Panc1 (cell line): Measurements from ENCODE around the gene RAP1GAP2. TPM values are rescaled to one million over a fixed set of nuclear protein-coding genes. Genes with fewer than 3 reads are reported as not detected.

Source experiments
- ATAC-seq: fragments of 200-7000 bp; cut with Tn5 transposase; 2 replicates; pipeline ENCODE4 v1.9.1; 2020; ENCODE audit warnings: mild to moderate bottlenecking, moderate library complexity
- BruUV-seq: library from RNA; stranded (reverse); fragments of 400-500 nt; replicated peaks from 2 replicates; lab custom pipeline; 2021; lab: Mats Ljungman, UMichigan
- CTCF ChIA-PET: fragments of 300-600 bp; sonication (Branson Sonifier 250); formaldehyde crosslinking; loops from one replicate; lab custom pipeline; 2022; ENCODE audit warnings: antibody characterized with exemption; lab: Charles Lee
- POLR2A ChIA-PET: fragments of 300-600 bp; sonication (Branson Sonifier 250); formaldehyde crosslinking; loops from one replicate; lab custom pipeline; 2022; ENCODE audit warnings: antibody characterized with exemption; lab: Charles Lee
- DNase-seq: peaks from one replicate; pipeline ENCODE4 v3.0.0-alpha.2; 2010; ENCODE audit warnings: low read depth, low spot score
- H3K27ac ChIP-seq: 2 replicates; pipeline ENCODE4 v1.5.1; 2011; ENCODE audit warnings: mild to moderate bottlenecking, low read length, inconsistent platforms
- H3K27me3 ChIP-seq: fragments of 200-500 bp; sonication (Bioruptor generic); 2 replicates; pipeline ENCODE4 v1.6.0; 2014; ENCODE audit warnings: low read length, inconsistent platforms; ENCODE audit not compliant: control insufficient read depth, insufficient read depth
- H3K36me3 ChIP-seq: fragments of 200-500 bp; sonication (Bioruptor generic); 2 replicates; pipeline ENCODE4 v1.5.1; 2014; ENCODE audit warnings: inconsistent platforms, mild to moderate bottlenecking, low read length, moderate library complexity; ENCODE audit not compliant: control insufficient read depth, insufficient read depth
- H3K4me1 ChIP-seq: 2 replicates; pipeline ENCODE4 v1.5.1; 2011; ENCODE audit warnings: inconsistent platforms, mild to moderate bottlenecking, low read length, moderate library complexity; ENCODE audit not compliant: control insufficient read depth, insufficient read depth
- H3K4me3 ChIP-seq, 2 experiments: 2 replicates each; pipeline ENCODE4 v1.5.1; 2011 to 2012; ENCODE audit warnings: low read depth in 2 of 2, low read length in 2 of 2, mild to moderate bottlenecking in 2 of 2, inconsistent platforms in 1 of 2, moderate library complexity in 1 of 2
- H3K9me3 ChIP-seq: fragments of 200-500 bp; sonication (Bioruptor generic); 2 replicates; pipeline ENCODE4 v1.5.1; 2014; ENCODE audit warnings: low read depth, mild to moderate bottlenecking, inconsistent platforms, low read length, moderate library complexity; ENCODE audit not compliant: control insufficient read depth, insufficient read depth
- CTCF ChIP-seq: fragments of 450-650 bp; IDR thresholded peaks from 2 replicates; pipeline ENCODE4 v1.5.1; 2017; ENCODE audit warnings: mild to moderate bottlenecking
- POLR2AphosphoS5 ChIP-seq: IDR thresholded peaks from 2 replicates; pipeline ENCODE4 v1.6.1; 2012; ENCODE audit warnings: mild to moderate bottlenecking, low read depth, low read length, moderate library complexity
- REST ChIP-seq, 2 experiments: IDR thresholded peaks; 2 replicates each; pipeline ENCODE4 v1.6.1; 2011 to 2012; ENCODE audit warnings: low read depth in 2 of 2, control low read depth in 1 of 2, low read length in 1 of 2, mild to moderate bottlenecking in 1 of 2, moderate library complexity in 1 of 2; ENCODE audit not compliant: insufficient read depth in 1 of 2
- SIN3A ChIP-seq: IDR thresholded peaks from 2 replicates; pipeline ENCODE4 v1.6.1; 2012; ENCODE audit warnings: low read depth, mild to moderate bottlenecking, low read length, moderate library complexity, borderline replicate concordance; ENCODE audit not compliant: insufficient read depth
- TCF7L2 ChIP-seq: IDR thresholded peaks from 2 replicates; pipeline ENCODE4 v1.6.1; 2011; ENCODE audit warnings: mild to moderate bottlenecking, low read depth, low read length, inconsistent platforms
- in situ Hi-C: cut with HindIII; loops from 2 replicates; pipeline ENCODE4 v1.10.0; 2016; ENCODE audit warnings: low sequenced_read_pairs, low pct_unique_long_range_greater_than_20kb
- intact Hi-C: fragments of 100-400 bp; cut with micrococcal nuclease; formaldehyde crosslinking; loops from one replicate; pipeline ENCODE4 v1.10.0; 2022; ENCODE audit not compliant: unreplicated experiment
- total RNA-seq: library from RNA; stranded (reverse); gene quantifications from one replicate; pipeline ENCODE4 v1.2.1, GENCODE V29; 2021; ENCODE audit not compliant: unreplicated experiment

The RAP1GAP2 gene
- total RNA-seq, 1 experiment from 2014 or later, result 10.0 TPM

GRCh38 chr17:2755891-2756724, 40.1 kb upstream of the RAP1GAP2 start (continued):
- no peak for TF ChIP-seq TCF7L2

GRCh38 chr17:2758870-2759269, 37.4 kb upstream of the RAP1GAP2 start:
- no peak overlapping the region for H3K4me3 ChIP-seq
- in situ Hi-C loops, result no loop called here
- H3K36me3 ChIP-seq, result no peaks in the 10 kb centered on the region
- DNase-seq (no peak), ATAC-seq (no peak)
- TF ChIP-seq POLR2AphosphoS5, result no peak
- no peak for TF ChIP-seq TCF7L2
- TF ChIP-seq CTCF, result no peak
- TF ChIP-seq SIN3A, result no peak
- TF ChIP-seq REST (IDR thresholded peaks at IDR 0.05; ENCODE audit: insufficient read depth in 1 of 2, low read depth in 2 of 2, low read length in 1 of 2), result no peak
- ChIA-PET CTCF (no interaction called here), POLR2A (no interaction called here)
- H3K9me3 ChIP-seq, result no peaks in the 10 kb centered on the region
- H3K4me1 ChIP-seq, result no peaks in the 10 kb centered on the region
- BruUV-seq, result no TSS peak
- no peak overlapping the region for H3K27ac ChIP-seq
- H3K27me3 ChIP-seq, result no peaks in the 10 kb centered on the region; the same call in 1 of the 2 replicates
- intact Hi-C loops, result no loop called here

GRCh38 chr17:2770129-2770528, 26.1 kb upstream of the RAP1GAP2 start:
- Histone ChIP-seq H3K4me1 (no peaks in the 10 kb centered on the region), H3K36me3 (no peaks in the 10 kb centered on the region), H3K27ac (no peak overlapping the region), H3K27me3 (0 out of 2 replicates have a peak, but pooled peaks cover 2% of the 10 kb centered on the region), H3K4me3 (no peak overlapping the region), H3K9me3 (no peaks in the 10 kb centered on the region)
- in situ Hi-C loops (no loop called here), intact Hi-C loops (no loop called here)
- TF ChIP-seq SIN3A (no peak), CTCF (no peak), TCF7L2 (no peak), POLR2AphosphoS5 (no peak), REST (IDR thresholded peaks at IDR 0.05; ENCODE audit: insufficient read depth in 1 of 2, low read depth in 2 of 2, low read length in 1 of 2) (no peak)
- ATAC-seq, result no peak
- ChIA-PET POLR2A (no interaction called here), CTCF (no interaction called here)
- DNase-seq, result no peak
- no TSS peak for BruUV-seq
